HK-2 (cell line): Measurements from ENCODE around the gene RAB18.
A peak's percentile ranks its signal among the peaks of the same experiment; 100 is the strongest.
"Not testable (repeated sequence)": the region's sequence is repeated elsewhere in the genome, so short reads cannot be mapped to it uniquely, and the experiment has no call there.

Experiments
- DNase-seq: peaks from one replicate; pipeline ENCODE4 v3.0.0-alpha.2; 2018; ENCODE audit not compliant: unreplicated experiment

The RAB18 gene

DNA sequence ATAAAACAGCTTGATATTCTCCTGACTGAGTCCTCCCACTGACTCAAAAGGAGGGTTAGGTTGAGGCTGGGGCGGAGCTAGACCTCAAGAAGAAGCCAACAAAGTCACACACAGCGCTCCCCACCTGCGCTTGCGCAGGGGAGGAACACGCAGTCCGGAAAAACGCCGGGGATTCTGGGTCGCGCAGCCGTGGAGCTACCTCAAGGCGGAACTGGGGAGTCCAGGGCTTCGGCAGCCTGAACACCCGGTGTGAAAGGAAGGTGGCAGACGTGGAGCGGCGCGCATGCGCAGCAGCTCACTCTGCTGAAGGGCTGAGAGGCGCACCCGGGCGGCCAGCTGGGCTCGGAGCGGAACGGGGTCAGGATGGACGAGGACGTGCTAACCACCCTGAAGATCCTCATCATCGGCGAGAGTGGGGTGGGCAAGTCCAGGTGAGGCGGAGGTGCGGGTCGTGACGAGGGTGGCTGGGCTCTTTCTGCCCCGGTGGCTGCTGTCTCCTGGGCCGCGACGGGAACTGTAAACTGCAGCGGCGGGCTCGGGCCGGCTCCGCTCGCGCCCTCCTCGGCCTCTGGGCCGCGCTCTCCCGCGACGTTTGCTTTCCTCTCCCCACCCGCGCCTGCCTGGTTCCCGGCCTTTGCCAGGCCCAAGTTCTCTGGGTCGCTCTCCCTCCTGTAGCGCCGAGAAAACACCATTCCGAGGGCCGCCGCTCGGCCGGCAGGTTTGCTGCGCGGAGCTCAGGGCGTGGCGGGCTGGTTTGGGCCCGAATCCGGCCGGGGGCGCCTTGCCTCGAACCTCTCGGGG lies at the start of gene RAB18:
TSS of gene RAB18 (plus strand) at position 298 of the 801 bp plus-strand sequence. CDS start at position 364, 66 bp downstream.
- DNase-seq = peak; percentile 93

DNA sequence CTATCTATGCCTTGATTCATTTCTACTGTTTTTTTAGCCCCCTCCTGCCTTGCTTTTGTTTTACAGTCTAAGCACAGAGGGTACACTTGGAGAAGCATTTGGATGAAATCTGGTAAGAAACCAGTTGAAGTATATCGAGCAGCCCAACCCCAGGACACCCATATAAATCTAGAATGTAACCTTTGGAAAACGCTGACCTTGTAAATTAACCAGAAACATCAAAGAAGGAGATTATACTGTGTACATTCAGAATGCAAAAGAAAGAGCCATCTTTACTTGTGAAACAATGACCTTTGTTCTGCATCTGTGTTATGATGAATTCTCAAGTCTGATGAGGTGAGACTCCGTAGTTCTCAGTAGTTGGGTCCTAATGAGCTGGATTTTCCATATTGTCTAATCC lies 49.3 kb upstream of the RAB18 start:
- DNase-seq = no peak

DNA sequence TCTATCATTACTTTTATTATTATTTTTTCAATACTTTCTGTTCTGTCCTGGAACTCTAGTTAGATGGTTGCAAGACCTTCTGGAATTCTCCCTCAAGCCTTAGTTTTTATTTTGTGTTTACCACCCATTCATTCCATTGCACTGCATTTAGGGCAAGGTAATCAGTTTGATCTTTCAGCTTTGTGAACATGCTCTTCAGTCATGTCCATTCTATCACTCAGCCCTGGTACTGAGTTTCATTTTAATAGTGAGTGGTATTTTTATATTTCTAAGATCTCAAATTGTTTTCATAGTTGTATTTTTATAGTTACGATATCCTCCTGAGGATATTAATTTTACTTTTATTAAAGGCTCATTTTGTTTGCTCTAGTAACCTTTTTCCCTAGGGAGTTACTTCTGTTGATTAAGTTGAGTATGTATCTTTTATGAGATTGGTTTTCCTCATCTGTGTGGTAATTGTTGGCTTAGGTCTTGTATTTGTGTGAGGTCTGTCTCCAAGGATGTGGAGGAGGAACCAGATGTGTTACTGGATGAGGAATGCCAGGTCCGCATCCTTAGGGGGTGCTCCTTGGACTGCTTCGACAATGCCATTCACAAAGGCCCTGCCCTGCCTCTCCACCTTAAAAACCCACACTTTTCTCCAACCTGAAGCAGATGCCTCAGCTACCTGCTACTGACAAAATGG lies 46.7 kb upstream of the RAB18 start:
- DNase-seq = no peak

- no peak for DNase-seq
Measured at GRCh38 chr10:27457966-27458365, 46.1 kb upstream of the RAB18 start.

- no peak for DNase-seq
Measured at GRCh38 chr10:27461312-27461711, 42.8 kb upstream of the RAB18 start.

GRCh38 chr10:27463961-27464360 lies 40.1 kb upstream of the RAB18 start:
- DNase-seq = no peak

GRCh38 chr10:27464993-27465392 lies 39.1 kb upstream of the RAB18 start:
- no peak for DNase-seq

- not testable (repeated sequence) for DNase-seq
Measured at GRCh38 chr10:27465596-27465995, 38.5 kb upstream of the RAB18 start.

DNA sequence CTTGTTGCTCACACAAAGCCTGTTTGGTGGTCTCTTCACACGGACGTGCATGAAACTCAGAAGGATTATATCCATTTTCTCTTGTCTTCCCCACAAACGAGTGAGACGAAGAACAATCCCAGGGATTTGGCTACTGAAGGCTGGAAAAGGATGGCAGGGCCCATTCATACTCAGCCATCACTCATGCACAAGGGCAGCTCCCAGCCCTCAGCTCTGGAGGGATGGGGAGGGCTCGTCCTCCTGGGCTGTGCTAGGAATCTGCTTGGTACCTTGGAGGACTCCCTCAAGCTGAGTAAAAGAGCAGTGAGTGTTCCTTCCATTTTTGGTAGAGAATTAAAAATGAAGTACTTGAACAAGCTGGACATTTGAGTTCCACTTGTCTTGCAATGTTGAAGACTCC lies 33.2 kb upstream of the RAB18 start:
- no peak for DNase-seq

GRCh38 chr10:27474741-27475140 lies 29.4 kb upstream of the RAB18 start:
- no peak for DNase-seq

DNA sequence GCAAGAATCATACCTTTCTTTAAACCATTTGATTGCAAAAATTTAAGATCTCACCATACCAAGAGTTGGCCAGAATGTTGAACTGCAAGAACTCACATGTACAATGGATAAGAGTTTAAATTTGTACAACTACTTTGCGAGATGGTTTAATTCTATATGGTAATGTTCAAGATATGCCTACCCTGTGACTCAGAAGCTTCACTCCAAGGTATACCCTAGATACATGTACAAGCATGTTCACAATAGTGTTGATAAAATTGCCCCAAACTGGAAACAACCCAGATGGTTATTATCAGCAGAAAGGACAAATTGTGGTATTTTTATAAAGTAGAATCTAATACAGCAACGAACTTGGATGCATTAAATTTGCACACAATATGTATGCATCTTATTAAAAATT lies 25.1 kb upstream of the RAB18 start:
- DNase-seq = no peak

DNA sequence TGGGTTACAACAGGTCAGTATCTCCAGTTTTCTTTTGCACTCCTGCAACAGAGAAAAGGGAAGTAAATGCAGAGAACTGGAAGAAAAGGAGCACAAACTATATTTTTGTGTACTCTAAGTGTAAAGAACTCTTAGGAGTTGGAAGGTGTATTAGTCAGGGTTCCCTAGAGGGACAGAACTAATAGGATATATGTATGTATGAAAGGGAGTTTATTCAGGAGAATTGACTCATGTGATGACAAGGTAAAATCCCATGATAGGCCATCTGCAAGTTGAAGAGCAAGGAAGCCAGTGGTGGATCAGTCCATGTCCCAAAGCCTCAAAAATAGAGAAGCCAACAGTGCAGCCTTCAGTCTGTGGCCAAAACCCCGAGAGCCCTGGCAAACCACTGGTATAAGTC lies 22.6 kb upstream of the RAB18 start:
- DNase-seq = no peak

- DNase-seq = no peak
Measured at GRCh38 chr10:27482984-27483956, 20.8 kb upstream of the RAB18 start.

DNA sequence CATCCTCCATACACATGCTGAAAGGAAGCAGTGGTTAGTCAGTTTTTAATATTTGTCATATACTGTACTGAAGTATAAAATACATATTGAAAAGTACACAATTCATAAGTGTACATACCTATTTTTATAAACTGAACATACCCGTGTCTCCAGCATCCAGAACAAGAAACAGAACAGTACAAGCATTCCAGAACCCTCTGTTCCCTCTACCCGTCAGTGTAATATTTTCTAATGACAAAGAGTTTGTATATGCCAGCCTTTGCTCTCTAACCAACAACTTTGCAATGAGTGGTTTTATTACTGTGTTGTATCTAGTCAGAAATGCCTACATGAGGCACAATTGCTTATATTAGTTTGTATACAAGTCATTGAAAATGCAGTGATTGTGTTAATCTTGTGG lies 18.7 kb upstream of the RAB18 start:
- no peak for DNase-seq

GRCh38 chr10:27485986-27486385 lies 18.1 kb upstream of the RAB18 start:
- no peak for DNase-seq

DNA sequence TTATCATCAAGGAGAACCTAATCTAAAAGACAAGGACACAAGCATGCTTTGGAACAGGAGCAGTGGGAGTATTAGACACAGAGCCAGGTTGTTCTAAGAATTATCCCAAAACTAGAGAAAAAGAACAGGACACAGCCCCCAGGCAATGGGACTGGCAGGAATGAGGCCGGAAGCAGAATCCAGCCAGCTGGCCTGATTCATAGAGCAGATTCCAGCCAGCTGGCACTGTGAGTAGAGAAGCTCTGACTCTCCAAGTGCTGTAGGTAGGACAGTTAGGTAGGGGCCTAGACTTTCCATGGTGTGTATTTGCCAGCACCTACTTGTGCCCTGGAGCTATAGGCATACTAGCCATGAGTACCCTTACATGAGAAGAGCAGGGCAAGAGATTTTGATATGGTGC lies 13.3 kb upstream of the RAB18 start:
- DNase-seq = no peak

- DNase-seq = no peak
Measured at GRCh38 chr10:27494116-27494805, 9.8 kb upstream of the RAB18 start.

- DNase-seq = no peak
Measured at GRCh38 chr10:27496137-27496536, 8.0 kb upstream of the RAB18 start.

DNA sequence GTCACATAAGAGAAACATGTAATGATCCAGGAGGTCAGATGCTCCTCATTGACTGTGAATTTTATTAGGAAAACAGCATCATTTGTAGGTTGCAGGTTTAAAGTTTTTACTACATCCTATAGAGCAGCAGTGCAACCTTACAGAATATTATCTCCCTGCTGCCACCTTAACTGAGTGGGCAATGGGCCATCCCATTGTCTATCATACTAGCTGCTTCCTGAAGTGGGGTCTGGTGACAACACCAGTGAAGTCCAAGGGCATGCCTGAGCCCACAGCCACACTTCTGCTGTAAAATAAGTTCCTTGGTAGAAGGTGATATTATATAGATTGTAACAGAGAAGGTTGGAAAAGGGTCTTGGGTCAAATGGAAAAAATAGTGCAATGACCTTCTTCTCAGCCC lies 4.0 kb upstream of the RAB18 start:
- no peak for DNase-seq

DNA sequence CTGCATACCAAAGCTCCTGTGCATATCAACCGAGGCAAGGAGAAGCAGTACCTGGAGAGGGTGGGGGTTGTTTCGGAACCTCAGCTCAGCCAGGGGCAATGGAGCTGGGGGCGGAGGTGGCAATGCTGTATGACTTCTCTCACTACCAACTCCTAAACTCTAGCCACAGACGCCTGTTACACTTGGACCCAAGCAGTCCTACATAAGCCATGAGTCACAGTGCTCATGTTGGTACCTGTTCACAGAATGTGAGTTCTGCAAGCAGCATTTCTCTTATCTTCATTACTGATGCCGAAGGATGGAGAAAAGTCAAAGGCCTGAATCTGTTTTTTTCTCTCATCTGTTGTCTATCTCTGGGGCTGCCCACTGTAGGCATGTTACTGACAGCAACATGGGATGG lies 3.2 kb upstream of the RAB18 start:
- no peak for DNase-seq

DNA sequence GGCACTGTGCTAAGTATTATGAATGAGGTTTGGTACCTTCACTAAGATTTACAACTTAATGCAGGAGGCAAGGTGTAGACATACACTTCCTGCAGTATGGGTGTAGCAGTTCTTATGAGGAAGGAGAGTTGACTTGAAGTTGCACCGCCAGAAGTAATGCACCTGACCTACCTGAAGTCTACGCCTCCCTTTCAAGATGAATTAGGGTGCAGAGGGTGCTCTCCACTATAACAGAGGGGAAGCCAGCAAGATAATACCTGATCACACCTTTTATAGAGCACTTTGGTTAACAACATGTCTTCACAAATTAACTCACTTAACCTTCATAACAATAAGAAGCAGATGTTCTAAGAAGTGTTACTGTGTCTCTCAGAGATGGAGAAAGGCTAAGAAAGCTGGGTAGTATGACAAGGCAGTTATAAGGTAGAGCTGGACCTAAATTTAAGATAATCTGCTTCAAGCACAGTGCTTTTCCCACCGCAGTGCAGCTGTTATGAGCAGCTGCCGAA lies 552 bp upstream of the RAB18 start:
- DNase-seq = no peak
